Subcutaneous abdominal adipose tissue (tissue), 5 donors: ENCODE data around the gene SECISBP2.
"Not testable (repeated sequence)": the region's sequence is repeated elsewhere in the genome, so short reads cannot be mapped to it uniquely, and the experiment has no call there.

Experiments
- H3K27ac ChIP-seq: one replicate; pipeline ENCODE4 v1.7.0; 2013; ENCODE audit warnings: low read depth, mild to moderate bottlenecking, inconsistent platforms, low read length, moderate library complexity
- H3K27me3 ChIP-seq, 5 donors: one replicate each; pipeline ENCODE4 v1.7.0; 2013; ENCODE audit warnings: low read length in 5 of 5, inconsistent platforms in 1 of 5; ENCODE audit not compliant: control insufficient read depth in 5 of 5, insufficient read depth in 4 of 5
- H3K36me3 ChIP-seq, 5 donors: one replicate each; pipeline ENCODE4 v1.7.0; 2013; ENCODE audit warnings: low read length in 5 of 5; ENCODE audit not compliant: control insufficient read depth in 5 of 5, insufficient read depth in 5 of 5
- H3K4me1 ChIP-seq, 5 donors: one replicate each; pipeline ENCODE4 v1.7.0; 2013; ENCODE audit warnings: low read length in 5 of 5, mild to moderate bottlenecking in 3 of 5, moderate library complexity in 1 of 5; ENCODE audit not compliant: control insufficient read depth in 5 of 5, insufficient read depth in 5 of 5
- H3K4me3 ChIP-seq, 5 donors: one replicate each; pipeline ENCODE4 v1.7.0; 2013; ENCODE audit warnings: low read length in 5 of 5, low read depth in 1 of 5
- H3K9ac ChIP-seq, 5 donors: one replicate each; pipeline ENCODE4 v1.7.0; 2013; ENCODE audit warnings: low read length in 5 of 5, mild to moderate bottlenecking in 4 of 5, moderate library complexity in 3 of 5
- H3K9me3 ChIP-seq, 5 donors: one replicate each; pipeline ENCODE4 v1.7.0; 2013; ENCODE audit warnings: low read length in 5 of 5; ENCODE audit not compliant: control insufficient read depth in 5 of 5
- donor health status: healthy.
- donor health status: healthy.
- donor health status: healthy.
- donor health status: healthy.
- donor health status: healthy.

The SECISBP2 gene

DNA sequence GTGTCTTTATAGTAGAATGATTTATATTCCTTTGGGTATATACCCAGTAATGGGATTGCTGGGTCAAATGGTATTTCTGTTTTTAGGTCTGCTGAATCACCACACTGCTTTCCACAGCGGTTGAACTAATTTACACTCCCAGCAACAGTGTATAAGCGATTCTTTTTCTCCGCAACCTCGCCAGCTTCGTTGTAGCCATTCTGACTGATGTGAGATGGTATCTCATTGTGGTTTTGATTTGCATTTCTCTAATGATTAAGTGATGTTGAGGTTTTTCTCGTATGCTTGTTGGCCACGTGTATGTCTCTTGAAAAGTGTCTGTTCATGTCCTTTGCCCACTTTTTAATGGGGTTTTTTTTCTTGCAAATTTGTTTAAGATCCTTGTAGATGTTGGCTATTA is 25.5 kb downstream of the SECISBP2 start:
- not testable (repeated sequence) for H3K27ac ChIP-seq, H3K9ac ChIP-seq, H3K4me1 ChIP-seq, H3K4me3 ChIP-seq, H3K9me3 ChIP-seq, H3K27me3 ChIP-seq
- H3K36me3 ChIP-seq, result peaks cover 56 to 89% (median 86%) of the 10 kb centered on the region in 5 donors

DNA sequence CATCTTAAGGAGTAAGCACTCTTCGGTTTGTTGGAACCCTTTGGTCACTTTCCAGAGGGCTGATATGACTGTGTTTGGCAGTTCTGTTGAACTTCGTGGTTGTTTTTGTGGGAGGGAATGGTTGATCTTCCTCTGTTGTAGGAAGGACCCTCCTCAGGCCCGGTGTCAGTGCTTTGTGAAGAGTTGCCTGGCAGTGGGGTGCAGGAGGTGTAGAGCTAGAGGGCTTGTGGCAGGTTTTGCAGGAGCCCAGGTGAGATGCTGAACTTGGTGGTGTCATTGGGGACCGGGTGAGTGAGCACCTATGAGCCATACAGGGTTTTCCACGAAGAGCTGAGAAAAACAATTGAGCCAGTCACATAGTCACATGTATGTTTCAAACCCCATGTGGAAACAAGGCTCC is 27.2 kb downstream of the SECISBP2 start:
- H3K36me3 ChIP-seq, result peaks cover 45 to 91% (median 87%) of the 10 kb centered on the region in 5 donors
- no peaks in the 10 kb centered on the region for H3K9me3 ChIP-seq
- H3K4me1 ChIP-seq, result no peaks in the 10 kb centered on the region
- H3K27ac ChIP-seq, result no peak overlapping the region
- no peak overlapping the region for H3K9ac ChIP-seq
- H3K4me3 ChIP-seq, result no peak overlapping the region
- H3K27me3 ChIP-seq, result no peaks in the 10 kb centered on the region

DNA sequence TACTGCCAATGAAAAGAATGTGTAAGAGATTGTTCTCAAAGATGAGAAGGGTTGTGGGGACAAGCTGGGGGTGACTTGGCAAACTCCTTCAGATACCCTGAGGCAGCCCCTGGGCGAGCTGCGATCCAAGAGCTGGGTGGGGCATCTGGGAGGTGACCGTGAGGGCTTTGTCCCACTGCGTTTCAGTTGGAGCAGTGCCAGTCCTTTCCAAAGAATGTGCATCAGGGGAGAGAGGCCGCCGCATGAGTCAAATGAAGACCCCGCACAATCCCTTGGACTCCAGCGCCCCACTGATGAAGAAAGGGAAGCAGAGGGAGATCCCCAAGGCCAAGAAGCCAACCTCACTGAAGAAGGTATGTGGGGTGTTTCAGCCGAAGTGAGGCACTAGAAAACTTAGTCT is 28.4 kb downstream of the SECISBP2 start:
- H3K36me3 ChIP-seq, result peaks cover 35 to 91% (median 90%) of the 10 kb centered on the region in 5 donors
- no peak overlapping the region for H3K4me3 ChIP-seq
- H3K9me3 ChIP-seq, result no peaks in the 10 kb centered on the region
- no peak overlapping the region for H3K27ac ChIP-seq
- no peaks in the 10 kb centered on the region for H3K4me1 ChIP-seq
- no peaks in the 10 kb centered on the region for H3K27me3 ChIP-seq
- no peak overlapping the region for H3K9ac ChIP-seq

DNA sequence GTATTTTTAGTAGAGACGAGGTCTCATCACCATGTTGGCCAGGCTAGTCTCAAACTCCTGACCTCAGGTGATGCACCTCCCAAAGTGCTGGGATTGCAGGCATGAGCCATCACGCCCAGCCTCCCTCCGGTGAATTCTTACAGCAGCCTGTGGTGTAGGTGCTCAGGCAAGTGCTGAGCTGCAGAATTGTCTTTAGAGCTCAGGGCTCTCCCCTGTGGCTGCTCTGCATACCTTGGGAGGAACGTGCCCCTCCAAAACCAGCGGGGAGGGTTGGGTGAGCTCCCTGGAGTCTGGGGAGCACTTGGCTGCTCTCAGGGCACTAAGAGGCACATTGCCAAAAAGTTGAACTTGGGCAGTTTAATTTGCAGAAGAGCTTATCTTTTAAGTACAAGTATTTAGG is 29.4 kb downstream of the SECISBP2 start:
- Histone ChIP-seq H3K9ac (no peak overlapping the region), H3K27ac (no peak overlapping the region), H3K27me3 (no peaks in the 10 kb centered on the region), H3K4me1 (peaks cover 0 to 4% (median 0%) of the 10 kb centered on the region in 5 donors), H3K36me3 (peaks cover 30 to 91% (median 88%) of the 10 kb centered on the region in 5 donors), H3K9me3 (no peaks in the 10 kb centered on the region), H3K4me3 (no peak overlapping the region)

DNA sequence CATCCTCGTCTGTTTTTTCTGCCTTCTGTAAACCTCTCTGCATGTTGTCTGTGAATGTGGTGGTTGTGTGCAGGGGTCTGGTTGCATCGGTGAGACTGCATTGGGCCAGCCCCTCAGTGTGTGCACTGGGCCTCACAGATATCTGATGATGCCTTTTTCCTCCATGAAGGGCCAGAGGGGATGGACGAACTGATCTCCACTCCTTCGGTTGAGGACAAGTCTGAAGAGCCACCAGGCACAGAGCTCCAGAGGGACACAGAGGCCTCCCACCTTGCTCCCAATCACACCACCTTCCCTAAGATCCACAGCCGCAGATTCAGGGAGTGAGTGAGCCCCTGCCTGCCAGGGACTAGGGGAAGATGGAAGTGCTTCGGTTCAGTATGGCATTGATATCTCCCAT is 31.3 kb downstream of the SECISBP2 start:
- H3K27ac ChIP-seq, result no peak overlapping the region
- no peak overlapping the region for H3K9ac ChIP-seq
- H3K27me3 ChIP-seq, result no peaks in the 10 kb centered on the region
- H3K36me3 ChIP-seq, result peaks cover 21 to 97% (median 94%) of the 10 kb centered on the region in 5 donors
- H3K4me3 ChIP-seq, result no peak overlapping the region
- H3K4me1 ChIP-seq, result peaks cover 0 to 11% (median 0%) of the 10 kb centered on the region in 5 donors
- no peaks in the 10 kb centered on the region for H3K9me3 ChIP-seq

DNA sequence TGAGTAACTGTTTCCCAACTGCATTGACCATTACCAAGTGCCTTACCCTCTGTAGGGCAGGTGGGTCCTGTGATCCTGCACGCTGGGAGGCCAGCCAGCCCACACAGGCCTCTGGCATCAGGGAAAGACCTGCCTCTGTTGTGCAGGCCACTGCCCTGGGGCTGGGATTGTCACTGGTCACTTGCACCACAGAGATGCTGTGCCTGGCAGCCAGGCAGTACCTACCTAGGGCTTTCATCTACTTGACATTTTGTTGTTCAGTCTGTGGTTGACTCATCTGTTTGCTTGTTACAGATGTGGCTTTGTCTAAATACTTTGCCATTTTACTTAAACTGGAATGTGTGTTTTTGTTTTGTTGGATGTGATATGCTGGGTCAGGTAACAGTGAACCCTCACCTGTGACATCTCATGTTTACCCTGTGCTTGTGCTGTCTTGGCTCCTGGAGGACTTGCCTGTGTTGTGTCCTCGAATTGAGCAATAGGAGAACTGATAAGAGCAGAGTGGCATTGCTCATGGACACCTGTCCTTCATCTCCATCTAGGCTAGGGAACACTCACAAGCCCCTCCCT is 32.8 kb downstream of the SECISBP2 start:
- Histone ChIP-seq H3K36me3 (peaks cover 26 to 98% (median 95%) of the 10 kb centered on the region in 5 donors), H3K9me3 (no peaks in the 10 kb centered on the region), H3K27ac (no peak overlapping the region), H3K4me1 (peaks cover 0 to 11% (median 0%) of the 10 kb centered on the region in 5 donors), H3K27me3 (no peaks in the 10 kb centered on the region), H3K4me3 (no peak overlapping the region), H3K9ac (no peak overlapping the region)

DNA sequence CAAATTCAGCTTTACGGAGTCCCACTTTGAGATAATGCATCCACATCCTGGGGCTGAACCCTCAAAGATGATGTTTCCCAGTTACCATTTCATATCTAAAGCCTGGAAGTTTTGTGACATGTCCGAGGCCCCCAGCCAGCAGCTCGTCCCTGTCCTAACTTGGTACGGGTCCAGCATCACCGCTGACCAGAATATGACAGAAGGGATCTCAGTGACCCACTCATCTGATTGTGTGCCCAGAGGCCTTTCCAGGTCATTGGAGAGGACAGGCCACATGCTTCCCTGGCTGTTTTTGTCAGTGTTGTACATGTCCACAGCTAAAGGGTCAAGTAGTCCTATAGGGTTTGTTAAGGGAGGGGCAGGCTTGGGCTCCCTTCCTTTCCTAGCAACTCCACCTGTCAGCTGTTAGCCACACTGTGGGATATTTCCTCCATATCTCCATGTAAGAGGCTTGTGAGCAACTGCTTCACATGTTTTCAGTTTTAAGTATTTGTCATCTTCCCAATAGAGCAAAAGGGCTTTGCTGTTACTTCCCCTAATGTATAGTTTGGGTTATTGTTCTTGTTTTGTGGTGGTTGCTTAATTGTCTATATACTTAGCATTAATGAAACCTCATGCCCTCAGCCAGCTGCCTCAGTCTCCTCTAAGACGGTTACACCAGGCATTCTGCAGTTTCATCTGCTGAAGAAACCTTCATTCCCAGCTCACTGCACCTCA is 33.4 kb downstream of the SECISBP2 start:
- Histone ChIP-seq H3K27ac (no peak overlapping the region), H3K36me3 (peaks cover 26 to 98% (median 95%) of the 10 kb centered on the region in 5 donors), H3K9ac (no peak overlapping the region)

DNA sequence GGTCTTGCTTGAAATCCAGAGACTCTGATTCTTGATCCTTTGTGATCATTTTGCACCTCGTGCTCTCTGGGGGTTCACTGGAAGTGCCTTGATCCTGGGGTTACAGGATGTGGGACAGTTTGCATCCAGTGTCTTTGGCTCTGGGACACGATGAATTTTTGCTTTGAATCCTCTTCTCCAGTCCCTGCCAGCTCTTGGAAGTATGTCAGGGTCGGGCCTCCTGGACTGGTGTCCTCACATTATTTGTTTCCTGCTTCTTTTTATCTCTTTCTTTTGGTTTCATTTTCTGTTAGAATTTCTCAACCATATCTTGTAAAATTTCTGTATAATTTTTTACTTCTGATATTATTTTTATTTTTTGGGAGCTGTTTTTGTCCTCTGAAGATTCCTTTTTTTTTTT is 34.2 kb downstream of the SECISBP2 start:
- H3K4me3 ChIP-seq, result no peak overlapping the region
- no peak overlapping the region for H3K9ac ChIP-seq
- no peak overlapping the region for H3K27ac ChIP-seq
- peaks cover 0 to 11% (median 0%) of the 10 kb centered on the region in 5 donors for H3K4me1 ChIP-seq
- no peaks in the 10 kb centered on the region for H3K9me3 ChIP-seq
- H3K27me3 ChIP-seq, result no peaks in the 10 kb centered on the region
- H3K36me3 ChIP-seq, result peaks cover 26 to 99% (median 96%) of the 10 kb centered on the region in 5 donors

More for the DNA sequence above, 33.4 kb downstream of the SECISBP2 start:
- Histone ChIP-seq H3K4me3 (no peak overlapping the region), H3K27me3 (no peaks in the 10 kb centered on the region), H3K9me3 (no peaks in the 10 kb centered on the region), H3K4me1 (peaks cover 0 to 11% (median 0%) of the 10 kb centered on the region in 5 donors)

DNA sequence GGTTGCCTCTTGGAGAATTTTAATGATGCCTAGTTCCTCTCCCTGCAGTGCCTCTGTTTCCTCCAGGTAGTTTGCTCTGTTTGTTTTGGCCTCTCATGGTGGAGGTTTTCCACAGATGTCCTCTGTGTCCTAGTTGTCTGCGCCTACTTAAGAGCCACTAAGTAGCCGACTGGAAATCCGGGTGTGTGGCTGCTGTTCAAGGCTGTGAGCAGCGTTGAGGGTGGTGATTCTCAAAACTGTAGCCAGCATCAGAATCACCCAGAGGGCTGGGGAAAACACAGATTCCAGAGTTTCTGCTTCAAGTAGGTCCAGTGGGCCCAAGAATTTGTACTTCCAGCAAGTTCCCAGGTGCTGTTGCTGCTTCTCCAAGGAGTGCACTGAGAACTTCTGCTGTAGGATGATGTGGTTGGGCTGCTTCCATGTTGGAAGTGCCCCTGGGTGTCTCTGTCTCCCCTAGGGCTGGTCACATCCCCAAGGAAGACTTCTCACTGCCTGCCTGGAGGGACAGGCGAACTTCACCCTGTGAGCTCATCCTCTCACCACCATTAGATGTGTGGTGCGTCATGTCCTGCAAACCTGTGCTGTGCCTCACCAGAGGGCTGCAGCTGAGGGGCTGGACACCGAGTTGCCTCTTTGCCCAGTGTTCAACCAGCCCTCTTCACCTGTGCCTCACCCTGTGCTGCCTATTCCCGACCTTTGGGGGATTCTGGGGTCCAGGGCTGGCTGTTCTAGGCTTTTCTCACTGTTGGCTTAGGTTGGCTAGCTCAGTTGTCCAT is 34.8 kb downstream of the SECISBP2 start:
- Histone ChIP-seq H3K27ac (no peak overlapping the region), H3K36me3 (peaks cover 26 to 99% (median 96%) of the 10 kb centered on the region in 5 donors), H3K4me1 (peaks cover 0 to 11% (median 0%) of the 10 kb centered on the region in 5 donors), H3K4me3 (no peak overlapping the region), H3K9me3 (no peaks in the 10 kb centered on the region), H3K27me3 (no peaks in the 10 kb centered on the region), H3K9ac (peak overlapping the region in 1 of 5 donors; percentile 16)

DNA sequence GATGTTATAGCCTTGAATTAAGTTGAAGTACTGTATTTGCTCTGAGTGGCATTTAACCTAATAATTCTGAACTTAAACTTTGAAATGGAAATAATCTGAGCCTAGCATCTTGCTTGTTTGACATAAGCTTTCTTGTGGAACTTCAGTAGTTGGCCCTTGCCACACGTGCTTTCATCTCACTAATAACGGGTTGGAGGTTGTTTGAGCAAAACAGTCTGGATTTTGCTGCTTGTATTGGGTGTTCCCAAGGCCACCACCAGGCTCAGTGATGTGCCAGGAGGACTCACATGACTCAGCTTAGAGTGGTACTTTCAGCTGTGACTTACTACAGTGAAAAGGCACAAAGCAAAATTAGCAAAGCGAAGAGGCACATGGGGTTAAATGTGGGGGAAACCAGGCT is 35.7 kb downstream of the SECISBP2 start:
- no peaks in the 10 kb centered on the region for H3K9me3 ChIP-seq
- H3K27me3 ChIP-seq, result no peaks in the 10 kb centered on the region
- no peak overlapping the region for H3K27ac ChIP-seq
- peaks cover 0 to 11% (median 0%) of the 10 kb centered on the region in 5 donors for H3K4me1 ChIP-seq
- H3K36me3 ChIP-seq, result peaks cover 25 to 99% (median 96%) of the 10 kb centered on the region in 5 donors
- H3K9ac ChIP-seq, result no peak overlapping the region
- H3K4me3 ChIP-seq, result no peak overlapping the region
